SK-N-SH treated with all-trans-retinoic acid at 6 μM for 48 hours (cell line): ENCODE results near the gene ZNF208.
"Not testable (repeated sequence)": the region's sequence is repeated elsewhere in the genome, so short reads cannot be mapped to it uniquely, and the experiment has no call there.

ENCODE experiments used
- ATAC-seq: fragments of 200-7000 bp; cut with Tn5 transposase; 3 replicates; pipeline ENCODE4 v1.9.1; 2020; ENCODE audit warnings: mild to moderate bottlenecking, moderate library complexity
- ARNTL ChIP-seq: fragments of 450-650 bp; formaldehyde crosslinking; IDR thresholded peaks from 2 replicates; pipeline ENCODE4 v1.5.0; 2020; ENCODE audit warnings: low read depth, mild to moderate bottlenecking, moderate library complexity, borderline replicate concordance
- BACH2 ChIP-seq: fragments of 250-450 bp; sonication (Bioruptor Pico); IDR thresholded peaks from 2 replicates; pipeline ENCODE4 v1.9.0; 2021; ENCODE audit warnings: mild to moderate bottlenecking, borderline replicate concordance
- CSDC2 ChIP-seq: fragments of 250-450 bp; sonication (Bioruptor Pico); IDR thresholded peaks from 2 replicates; pipeline ENCODE4 v1.5.0; 2020; ENCODE audit warnings: mild to moderate bottlenecking, moderate library complexity
- CSRNP3 ChIP-seq: fragments of 250-450 bp; sonication (Bioruptor Pico); IDR thresholded peaks from 2 replicates; pipeline ENCODE4 v1.5.1; 2021; ENCODE audit warnings: mild to moderate bottlenecking, moderate library complexity
- ESRRG ChIP-seq: fragments of 250-450 bp; sonication (Bioruptor Pico); IDR thresholded peaks from 2 replicates; pipeline ENCODE4 v1.6.1; 2021; ENCODE audit warnings: mild to moderate bottlenecking
- GLIS3 ChIP-seq: fragments of 250-450 bp; sonication (Bioruptor Pico); IDR thresholded peaks from 2 replicates; pipeline ENCODE4 v1.5.0; 2020; ENCODE audit warnings: mild to moderate bottlenecking, moderate library complexity
- ISL1 ChIP-seq: fragments of 250-450 bp; sonication (Bioruptor Pico); IDR thresholded peaks from 2 replicates; pipeline ENCODE4 v2.1.2; 2022; ENCODE audit warnings: mild to moderate bottlenecking, moderate library complexity
- OSR1 ChIP-seq: fragments of 250-450 bp; sonication (Bioruptor Pico); IDR thresholded peaks from 2 replicates; pipeline ENCODE4 v1.8.0; 2022; ENCODE audit warnings: moderate library complexity, mild to moderate bottlenecking, inconsistent platforms
- PATZ1 ChIP-seq: fragments of 250-450 bp; sonication (Bioruptor Pico); IDR thresholded peaks from 2 replicates; pipeline ENCODE4 v1.8.0; 2020; ENCODE audit warnings: mild to moderate bottlenecking, moderate library complexity, borderline replicate concordance
- PPARA ChIP-seq: fragments of 250-450 bp; sonication (Bioruptor Pico); IDR thresholded peaks from 2 replicates; pipeline ENCODE4 v1.5.0; 2020; ENCODE audit warnings: mild to moderate bottlenecking, borderline replicate concordance
- RARB ChIP-seq: fragments of 250-450 bp; sonication (Bioruptor Pico); IDR thresholded peaks from 2 replicates; pipeline ENCODE4 v1.8.0; 2021; ENCODE audit warnings: mild to moderate bottlenecking, moderate library complexity
- SNAI2 ChIP-seq: fragments of 250-450 bp; sonication (Bioruptor Pico); IDR thresholded peaks from 2 replicates; pipeline ENCODE4 v1.5.0; 2020; ENCODE audit warnings: mild to moderate bottlenecking, moderate library complexity
- TCF4 ChIP-seq: fragments of 250-450 bp; sonication (Bioruptor Pico); IDR thresholded peaks from 2 replicates; pipeline ENCODE4 v1.8.0; 2021; ENCODE audit warnings: mild to moderate bottlenecking, moderate library complexity, borderline replicate concordance
- TOX ChIP-seq: fragments of 250-450 bp; sonication (Bioruptor Pico); IDR thresholded peaks from 2 replicates; pipeline ENCODE4 v1.8.0; 2021; ENCODE audit warnings: mild to moderate bottlenecking, moderate library complexity, borderline replicate concordance
- ZC3H10 ChIP-seq: fragments of 250-450 bp; sonication (Bioruptor Pico); IDR thresholded peaks from 2 replicates; pipeline ENCODE4 v1.5.1; 2021; ENCODE audit warnings: mild to moderate bottlenecking, moderate library complexity
- ZFP3 ChIP-seq: fragments of 250-450 bp; sonication (Bioruptor Pico); IDR thresholded peaks from 2 replicates; pipeline ENCODE4 v1.5.0; 2020; ENCODE audit warnings: mild to moderate bottlenecking, moderate library complexity
- ZFP30 ChIP-seq: fragments of 450-650 bp; formaldehyde crosslinking; IDR thresholded peaks from 2 replicates; pipeline ENCODE4 v1.5.0; 2022; ENCODE audit warnings: mild to moderate bottlenecking, moderate library complexity
- ZNF565 ChIP-seq: fragments of 450-650 bp; formaldehyde crosslinking; conservative IDR thresholded peaks from 2 replicates; pipeline ENCODE4 v1.5.0; 2020; ENCODE audit warnings: low read depth, mild to moderate bottlenecking, moderate library complexity
- ZNF70 ChIP-seq: fragments of 450-650 bp; formaldehyde crosslinking; IDR thresholded peaks from 2 replicates; pipeline ENCODE4 v1.5.0; 2020; ENCODE audit warnings: mild to moderate bottlenecking, moderate library complexity
- ZNF8 ChIP-seq: fragments of 450-650 bp; formaldehyde crosslinking; IDR thresholded peaks from 2 replicates; pipeline ENCODE4 v1.5.0; 2020; ENCODE audit warnings: mild to moderate bottlenecking, moderate library complexity
- TF ChIP-seq, protein P1 (sequence below): fragments of 250-450 bp; sonication (Bioruptor Pico); IDR thresholded peaks from 2 replicates; pipeline ENCODE4 v1.5.1; 2020; ENCODE audit warnings: low read depth, mild to moderate bottlenecking, moderate library complexity
- TF ChIP-seq, protein P2 (sequence below): fragments of 250-450 bp; sonication (Bioruptor Pico); IDR thresholded peaks from 2 replicates; pipeline ENCODE4 v1.5.0; 2020; ENCODE audit warnings: mild to moderate bottlenecking, moderate library complexity
- TF ChIP-seq, protein P3 (sequence below): fragments of 250-450 bp; sonication (Bioruptor Pico); IDR thresholded peaks from 2 replicates; pipeline ENCODE4 v1.8.0; 2021; ENCODE audit warnings: low read depth, mild to moderate bottlenecking, moderate library complexity, borderline replicate concordance

Gene ZNF208

GRCh38 chr19:22010437-22011143 is at the start of gene ZNF208:
Gene ZNF208, minus strand, starts transcription at chr19:22010943. Its CDS starts 149 bp downstream, at chr19:22010794.
- ATAC-seq: not testable (repeated sequence)

- TF ChIP-seq ESRRG (CRISPR knock-in tag) (no peak), PPARA (CRISPR knock-in tag) (no peak), CSDC2 (CRISPR knock-in tag) (no peak), GLIS3 (CRISPR knock-in tag) (no peak), ZFP3 (CRISPR knock-in tag) (no peak), OSR1 (CRISPR knock-in tag) (no peak), RARB (CRISPR knock-in tag) (no peak), TCF4 (CRISPR knock-in tag) (no peak), TOX (no peak), ISL1 (no peak), ZFP30 (CRISPR knock-in tag) (no peak), PATZ1 (no peak)
- TF ChIP-seq, protein P1, sequence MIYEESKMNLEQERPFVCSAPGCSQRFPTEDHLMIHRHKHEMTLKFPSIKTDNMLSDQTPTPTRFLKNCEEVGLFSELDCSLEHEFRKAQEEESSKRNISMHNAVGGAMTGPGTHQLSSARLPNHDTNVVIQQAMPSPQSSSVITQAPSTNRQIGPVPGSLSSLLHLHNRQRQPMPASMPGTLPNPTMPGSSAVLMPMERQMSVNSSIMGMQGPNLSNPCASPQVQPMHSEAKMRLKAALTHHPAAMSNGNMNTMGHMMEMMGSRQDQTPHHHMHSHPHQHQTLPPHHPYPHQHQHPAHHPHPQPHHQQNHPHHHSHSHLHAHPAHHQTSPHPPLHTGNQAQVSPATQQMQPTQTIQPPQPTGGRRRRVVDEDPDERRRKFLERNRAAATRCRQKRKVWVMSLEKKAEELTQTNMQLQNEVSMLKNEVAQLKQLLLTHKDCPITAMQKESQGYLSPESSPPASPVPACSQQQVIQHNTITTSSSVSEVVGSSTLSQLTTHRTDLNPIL (CRISPR knock-in tag): no peak
- TF ChIP-seq, protein P2, sequence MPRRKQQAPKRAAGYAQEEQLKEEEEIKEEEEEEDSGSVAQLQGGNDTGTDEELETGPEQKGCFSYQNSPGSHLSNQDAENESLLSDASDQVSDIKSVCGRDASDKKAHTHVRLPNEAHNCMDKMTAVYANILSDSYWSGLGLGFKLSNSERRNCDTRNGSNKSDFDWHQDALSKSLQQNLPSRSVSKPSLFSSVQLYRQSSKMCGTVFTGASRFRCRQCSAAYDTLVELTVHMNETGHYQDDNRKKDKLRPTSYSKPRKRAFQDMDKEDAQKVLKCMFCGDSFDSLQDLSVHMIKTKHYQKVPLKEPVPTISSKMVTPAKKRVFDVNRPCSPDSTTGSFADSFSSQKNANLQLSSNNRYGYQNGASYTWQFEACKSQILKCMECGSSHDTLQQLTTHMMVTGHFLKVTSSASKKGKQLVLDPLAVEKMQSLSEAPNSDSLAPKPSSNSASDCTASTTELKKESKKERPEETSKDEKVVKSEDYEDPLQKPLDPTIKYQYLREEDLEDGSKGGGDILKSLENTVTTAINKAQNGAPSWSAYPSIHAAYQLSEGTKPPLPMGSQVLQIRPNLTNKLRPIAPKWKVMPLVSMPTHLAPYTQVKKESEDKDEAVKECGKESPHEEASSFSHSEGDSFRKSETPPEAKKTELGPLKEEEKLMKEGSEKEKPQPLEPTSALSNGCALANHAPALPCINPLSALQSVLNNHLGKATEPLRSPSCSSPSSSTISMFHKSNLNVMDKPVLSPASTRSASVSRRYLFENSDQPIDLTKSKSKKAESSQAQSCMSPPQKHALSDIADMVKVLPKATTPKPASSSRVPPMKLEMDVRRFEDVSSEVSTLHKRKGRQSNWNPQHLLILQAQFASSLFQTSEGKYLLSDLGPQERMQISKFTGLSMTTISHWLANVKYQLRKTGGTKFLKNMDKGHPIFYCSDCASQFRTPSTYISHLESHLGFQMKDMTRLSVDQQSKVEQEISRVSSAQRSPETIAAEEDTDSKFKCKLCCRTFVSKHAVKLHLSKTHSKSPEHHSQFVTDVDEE (CRISPR knock-in tag): no peak
- peak; percentile 73 for ATAC-seq
Measured at GRCh38 chr19:22052644-22053013, 41.9 kb upstream of the ZNF208 start.

DNA sequence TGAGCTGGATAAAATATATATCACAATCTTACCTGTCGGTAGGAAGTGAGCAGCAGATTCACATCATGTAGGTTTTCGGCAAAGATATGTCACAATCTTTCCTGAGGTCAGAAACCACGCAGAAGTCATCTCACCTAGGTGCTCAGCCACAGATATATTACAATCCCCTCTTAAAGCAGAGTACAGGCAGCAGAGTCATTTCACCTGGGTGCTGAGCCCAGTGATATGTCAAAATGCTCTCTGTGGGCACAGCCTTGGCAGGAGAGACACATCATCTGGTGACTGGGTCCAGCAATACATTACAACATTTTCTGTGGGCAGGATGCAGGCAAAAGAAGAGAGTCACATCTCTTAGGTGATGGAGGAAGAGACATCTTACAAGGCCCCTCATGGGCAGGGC is 30.4 kb upstream of the ZNF208 start:
- not testable (repeated sequence) for ATAC-seq

DNA sequence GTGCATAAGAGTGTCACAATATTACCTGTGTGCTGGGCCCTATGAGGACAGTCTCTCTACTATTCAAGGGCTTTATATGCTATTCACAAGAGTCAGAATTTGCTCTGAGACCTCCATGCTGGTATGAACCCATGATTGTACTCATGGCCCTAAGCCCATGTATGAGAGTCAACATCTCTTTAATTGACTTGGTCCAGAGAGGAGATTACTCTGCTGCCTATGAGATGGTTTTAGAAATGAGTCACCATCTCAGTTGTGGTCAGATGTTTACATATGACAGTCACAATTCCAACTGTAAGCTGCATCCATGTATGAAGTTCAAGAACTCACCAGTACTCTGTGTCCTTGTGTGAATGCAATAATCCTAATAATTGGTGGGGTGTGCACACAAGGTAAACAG is 19.9 kb upstream of the ZNF208 start:
- no peak for ATAC-seq
- TF ChIP-seq ZFP30 (CRISPR knock-in tag) (no peak), SNAI2 (no peak), TOX (no peak), CSRNP3 (CRISPR knock-in tag) (no peak), ZNF70 (no peak), ZFP3 (CRISPR knock-in tag) (no peak)

- TF ChIP-seq ZNF70 (no peak), ZFP30 (CRISPR knock-in tag) (no peak), PPARA (CRISPR knock-in tag) (no peak), TOX (no peak), ARNTL (CRISPR knock-in tag) (no peak), ISL1 (no peak), CSRNP3 (CRISPR knock-in tag) (no peak), ZNF565 (no peak), ZNF8 (CRISPR knock-in tag) (no peak), BACH2 (CRISPR knock-in tag) (no peak), RARB (CRISPR knock-in tag) (no peak), ESRRG (CRISPR knock-in tag) (no peak), OSR1 (CRISPR knock-in tag) (no peak), ZFP3 (CRISPR knock-in tag) (no peak), ZC3H10 (CRISPR knock-in tag) (no peak), TCF4 (CRISPR knock-in tag) (no peak), SNAI2 (no peak), CSDC2 (CRISPR knock-in tag) (no peak)
- TF ChIP-seq, protein P3, sequence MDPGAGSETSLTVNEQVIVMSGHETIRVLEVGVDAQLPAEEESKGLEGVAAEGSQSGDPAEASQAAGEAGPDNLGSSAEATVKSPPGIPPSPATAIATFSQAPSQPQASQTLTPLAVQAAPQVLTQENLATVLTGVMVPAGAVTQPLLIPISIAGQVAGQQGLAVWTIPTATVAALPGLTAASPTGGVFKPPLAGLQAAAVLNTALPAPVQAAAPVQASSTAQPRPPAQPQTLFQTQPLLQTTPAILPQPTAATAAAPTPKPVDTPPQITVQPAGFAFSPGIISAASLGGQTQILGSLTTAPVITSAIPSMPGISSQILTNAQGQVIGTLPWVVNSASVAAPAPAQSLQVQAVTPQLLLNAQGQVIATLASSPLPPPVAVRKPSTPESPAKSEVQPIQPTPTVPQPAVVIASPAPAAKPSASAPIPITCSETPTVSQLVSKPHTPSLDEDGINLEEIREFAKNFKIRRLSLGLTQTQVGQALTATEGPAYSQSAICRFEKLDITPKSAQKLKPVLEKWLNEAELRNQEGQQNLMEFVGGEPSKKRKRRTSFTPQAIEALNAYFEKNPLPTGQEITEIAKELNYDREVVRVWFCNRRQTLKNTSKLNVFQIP (CRISPR knock-in tag): no peak
Measured at GRCh38 chr19:22026687-22027086, 15.9 kb upstream of the ZNF208 start.

GRCh38 chr19:22025539-22025938 is 14.8 kb upstream of the ZNF208 start:
- ATAC-seq: not testable (repeated sequence)

More at GRCh38 chr19:22026687-22027086, 15.9 kb upstream of the ZNF208 start:
- no peak for ATAC-seq
